CD4-positive, alpha-beta T cell treated with Interleukin-17A for 4 hours (primary cell): ENCODE results near the gene SLC13A4.
"Not testable (repeated sequence)": the region's sequence is repeated elsewhere in the genome, so short reads cannot be mapped to it uniquely, and the experiment has no call there.

Experiments
- DNase-seq: peaks from one replicate; pipeline ENCODE4 v3.0.0-alpha.2; 2020; ENCODE audit warnings: mixed read lengths

SLC13A4 gene

GRCh38 chr7:135728136-135728669 is at the start of gene SLC13A4:
Gene SLC13A4, minus strand, starts transcription at chr7:135728186. Its CDS starts 690 bp downstream, at chr7:135727496.
- DNase-seq: no peak

GRCh38 chr7:135775915-135776314 is 47.9 kb upstream of the SLC13A4 start:
- not testable (repeated sequence) for DNase-seq

GRCh38 chr7:135775230-135775629 is 47.2 kb upstream of the SLC13A4 start:
- DNase-seq: no peak

GRCh38 chr7:135774284-135774683 is 46.3 kb upstream of the SLC13A4 start:
- DNase-seq: no peak

- DNase-seq: no peak
Observed at GRCh38 chr7:135773464-135773863, 45.5 kb upstream of the SLC13A4 start.

- no peak for DNase-seq
Observed at GRCh38 chr7:135772639-135773222, 44.7 kb upstream of the SLC13A4 start.

- DNase-seq: no peak
Observed at GRCh38 chr7:135771961-135772638, 44.1 kb upstream of the SLC13A4 start.

GRCh38 chr7:135771051-135771450 is 43.1 kb upstream of the SLC13A4 start:
- DNase-seq: no peak

- DNase-seq: no peak
Observed at GRCh38 chr7:135770139-135770710, 42.2 kb upstream of the SLC13A4 start.

- DNase-seq: no peak
Observed at GRCh38 chr7:135769005-135769802, 41.2 kb upstream of the SLC13A4 start.

- DNase-seq: no peak
Observed at GRCh38 chr7:135768467-135768866, 40.5 kb upstream of the SLC13A4 start.

- no peak for DNase-seq
Observed at GRCh38 chr7:135768064-135768463, 40.1 kb upstream of the SLC13A4 start.

GRCh38 chr7:135763261-135763660 is 35.3 kb upstream of the SLC13A4 start:
- DNase-seq: no peak

- DNase-seq: no peak
Observed at GRCh38 chr7:135761751-135762488, 33.9 kb upstream of the SLC13A4 start.

GRCh38 chr7:135759532-135759931 is 31.5 kb upstream of the SLC13A4 start:
- no peak for DNase-seq

- DNase-seq: no peak
Observed at GRCh38 chr7:135758531-135758932, 30.5 kb upstream of the SLC13A4 start.

GRCh38 chr7:135757719-135758411 is 29.9 kb upstream of the SLC13A4 start:
- no peak for DNase-seq

- no peak for DNase-seq
Observed at GRCh38 chr7:135756191-135756590, 28.2 kb upstream of the SLC13A4 start.

GRCh38 chr7:135755351-135755753 is 27.4 kb upstream of the SLC13A4 start:
- no peak for DNase-seq

- DNase-seq: no peak
Observed at GRCh38 chr7:135753616-135754413, 25.8 kb upstream of the SLC13A4 start.

- DNase-seq: no peak
Observed at GRCh38 chr7:135748770-135749169, 20.8 kb upstream of the SLC13A4 start, which contains the start of gene FAM180A. Gene FAM180A, minus strand, starts transcription at chr7:135748813. Its CDS starts 233 bp downstream, at chr7:135748580.
